Fibroblast of lung (primary cell): ENCODE data around the gene KLK6. TPM values are rescaled to one million over a fixed set of nuclear protein-coding genes. Genes with fewer than 3 reads are reported as not detected.

Source experiments
- DNase-seq, 2 donors: peaks; one replicate each; pipeline versions ENCODE4 v3.0.0 to v3.0.0-alpha.2; 2010; ENCODE audit warnings: low read depth in 2 of 2
- H2AFZ ChIP-seq: 2 replicates; pipeline ENCODE4 v1.5.1; 2012; ENCODE audit warnings: low read length, control low read depth, inconsistent platforms
- H3K27ac ChIP-seq: 2 replicates; pipeline ENCODE4 v1.5.1; 2011; ENCODE audit warnings: low read length, control low read depth; ENCODE audit not compliant: insufficient read depth
- H3K27me3 ChIP-seq: 2 replicates; pipeline ENCODE4 v1.5.1; 2011; ENCODE audit warnings: mild to moderate bottlenecking, low read length; ENCODE audit not compliant: control insufficient read depth, insufficient read depth
- H3K36me3 ChIP-seq: 2 replicates; pipeline ENCODE4 v1.5.1; 2011; ENCODE audit warnings: low read length; ENCODE audit not compliant: control insufficient read depth, insufficient read depth
- H3K4me1 ChIP-seq: 2 replicates; pipeline ENCODE4 v1.5.1; 2011; ENCODE audit warnings: low read length; ENCODE audit not compliant: control insufficient read depth, insufficient read depth; ENCODE audit errors: extremely low read depth
- H3K4me2 ChIP-seq: 2 replicates; pipeline ENCODE4 v1.5.1; 2011; ENCODE audit warnings: low read length, control low read depth; ENCODE audit not compliant: insufficient read depth; ENCODE audit errors: extremely low read depth
- H3K4me3 ChIP-seq, 4 experiments: fragments of 200-600 bp in 1 of 4; sonication (generic) in 1 of 4; replicated peaks in 1 of 4; 2 replicates each; pipeline ENCODE4 v1.5.1; 2011 to 2016; ENCODE audit warnings: low read length in 4 of 4, low read depth in 3 of 4, mild to moderate bottlenecking in 3 of 4, control low read depth in 2 of 4, inconsistent platforms in 1 of 4, mixed read lengths in 1 of 4; ENCODE audit not compliant: insufficient read depth in 1 of 4; ENCODE audit errors: control extremely low read depth in 1 of 4
- H3K79me2 ChIP-seq: 2 replicates; pipeline ENCODE4 v1.5.1; 2012; ENCODE audit warnings: mild to moderate bottlenecking, low read length, inconsistent platforms; ENCODE audit not compliant: control insufficient read depth, insufficient read depth
- H3K9ac ChIP-seq: 2 replicates; pipeline ENCODE4 v1.5.1; 2011; ENCODE audit warnings: mild to moderate bottlenecking, low read length, control low read depth; ENCODE audit not compliant: insufficient read depth
- H3K9me3 ChIP-seq: 2 replicates; pipeline ENCODE4 v1.5.1; 2012; ENCODE audit warnings: low read depth, low read length; ENCODE audit not compliant: control insufficient read depth, insufficient read depth
- H4K20me1 ChIP-seq: 2 replicates; pipeline ENCODE4 v1.5.1; 2011; ENCODE audit warnings: low read length; ENCODE audit not compliant: control insufficient read depth, insufficient read depth; ENCODE audit errors: extremely low read depth
- CTCF ChIP-seq, 2 donors: IDR thresholded peaks in 1 of 2; conservative IDR thresholded peaks in 1 of 2; 1 replicate in 1 of 2; 2 replicates in 1 of 2; pipeline ENCODE4 v1.5.1; 2011 to 2012; ENCODE audit warnings: low read length in 2 of 2, control low read depth in 1 of 2, inconsistent platforms in 1 of 2, low read depth in 1 of 2, mild to moderate bottlenecking in 1 of 2
- EZH2 ChIP-seq: IDR thresholded peaks from 2 replicates; pipeline ENCODE4 v1.5.1; 2012; ENCODE audit warnings: low read length, control low read depth, mild to moderate bottlenecking; ENCODE audit errors: missing control alignments
- polyA plus RNA-seq, 2 donors: library from polyadenylated mRNA; depleted of rRNA in 1 of 2; stranded (reverse) in 1 of 2; unstranded in 1 of 2; fragments of >200 nt; gene quantifications; 2 replicates each; pipeline ENCODE4 v1.2.1, GENCODE V29; 2011 to 2012; ENCODE audit warnings: missing spikeins in 1 of 2
- total RNA-seq: library from RNA; depleted of rRNA; stranded (reverse); fragments of >200 nt; gene quantifications from 2 replicates; pipeline ENCODE4 v1.2.1, GENCODE V29; 2014

The KLK6 gene
- total and polyA plus RNA-seq, 2 donors (not counting 1 experiment from before 2014, with no cell fraction given) = not detected

- DNase-seq = no peak
- Histone ChIP-seq H2AFZ (no peak overlapping the region), H3K36me3 (no peaks in the 10 kb centered on the region), H3K9ac (no peak overlapping the region), H4K20me1 (no peaks in the 10 kb centered on the region), H3K27me3 (no peaks in the 10 kb centered on the region), H3K79me2 (no peaks in the 10 kb centered on the region), H3K4me1 (no peaks in the 10 kb centered on the region), H3K9me3 (no peaks in the 10 kb centered on the region), H3K4me3 (no peak overlapping the region), H3K4me2 (no peak overlapping the region), H3K27ac (no peak overlapping the region)
- TF ChIP-seq CTCF (conservative IDR thresholded peaks at IDR 0.05 in 1 of 2, IDR thresholded peaks at IDR 0.05 in 1 of 2; ENCODE audit: low read depth in 1 of 2, low read length in 2 of 2) (no peak), EZH2 (no peak)
Observed at GRCh38 chr19:50944795-50945194, 24.6 kb downstream of the KLK6 start.

- H3K79me2 ChIP-seq = no peaks in the 10 kb centered on the region
- DNase-seq = no peak
- no peak overlapping the region for H3K4me2 ChIP-seq
- H4K20me1 ChIP-seq = no peaks in the 10 kb centered on the region
- no peak overlapping the region for H3K9ac ChIP-seq
- TF ChIP-seq EZH2 = no peak
- TF ChIP-seq CTCF (conservative IDR thresholded peaks at IDR 0.05 in 1 of 2, IDR thresholded peaks at IDR 0.05 in 1 of 2; ENCODE audit: low read depth in 1 of 2, low read length in 2 of 2) = no peak
- no peaks in the 10 kb centered on the region for H3K36me3 ChIP-seq
- H3K4me3 ChIP-seq = no peak overlapping the region
- H3K27me3 ChIP-seq = no peaks in the 10 kb centered on the region
- H2AFZ ChIP-seq = no peak overlapping the region
- no peaks in the 10 kb centered on the region for H3K4me1 ChIP-seq
- H3K9me3 ChIP-seq = no peaks in the 10 kb centered on the region
- no peak overlapping the region for H3K27ac ChIP-seq
Observed at GRCh38 chr19:50943074-50943828, 26.1 kb downstream of the KLK6 start.

GRCh38 chr19:50939596-50939995, 29.8 kb downstream of the KLK6 start:
- H3K4me3 ChIP-seq = no peak overlapping the region
- no peaks in the 10 kb centered on the region for H3K9me3 ChIP-seq
- no peak overlapping the region for H3K4me2 ChIP-seq
- no peak for DNase-seq
- no peaks in the 10 kb centered on the region for H3K4me1 ChIP-seq
- H3K27me3 ChIP-seq = no peaks in the 10 kb centered on the region
- no peaks in the 10 kb centered on the region for H3K79me2 ChIP-seq
- no peak overlapping the region for H3K27ac ChIP-seq
- H4K20me1 ChIP-seq = no peaks in the 10 kb centered on the region
- no peak overlapping the region for H3K9ac ChIP-seq
- TF ChIP-seq CTCF (conservative IDR thresholded peaks at IDR 0.05 in 1 of 2, IDR thresholded peaks at IDR 0.05 in 1 of 2; ENCODE audit: low read depth in 1 of 2, low read length in 2 of 2) = no peak
- no peak overlapping the region for H2AFZ ChIP-seq
- H3K36me3 ChIP-seq = no peaks in the 10 kb centered on the region
